Erythroblast (primary cell): ENCODE results near the gene GSTA2.

Experiments
- GATA1 ChIP-seq: IDR thresholded peaks from 2 replicates; pipeline ENCODE4 v1.6.1; 2011; ENCODE audit warnings: low read depth, mild to moderate bottlenecking, control low read depth, low read length, moderate library complexity
- POLR2A ChIP-seq: IDR thresholded peaks from 2 replicates; pipeline ENCODE4 v1.6.1; 2011; ENCODE audit warnings: mild to moderate bottlenecking, low read length

DNA sequence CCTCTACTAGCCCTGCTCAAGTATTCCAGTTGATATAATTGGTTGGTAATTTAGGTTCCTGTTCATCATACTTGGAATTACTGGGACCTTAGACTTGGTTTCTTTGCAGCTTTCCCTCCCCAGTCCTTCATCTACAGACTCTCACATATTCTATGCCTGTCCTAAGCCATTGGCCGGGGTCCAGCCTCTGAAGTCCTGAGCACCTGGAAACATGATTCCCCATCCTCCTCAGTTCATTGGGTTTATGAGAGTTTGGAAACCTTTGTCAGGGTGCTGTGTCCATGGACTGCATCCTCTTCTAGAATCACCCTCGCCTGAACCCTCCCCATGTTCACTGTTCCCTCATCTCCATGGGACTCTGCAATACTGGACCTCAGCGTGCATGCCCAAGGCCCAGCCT, 8.8 kb downstream of the GSTA2 start:
- TF ChIP-seq POLR2A (no peak), GATA1 (no peak)
